Inflammatory macrophage (primary cell): ENCODE results near the gene CAMTA1.

Experiments
- DNase-seq, 2 donors: peaks; one replicate each; pipeline ENCODE4 v3.0.0-alpha.2; 2020 to 2022

CAMTA1 gene

DNA sequence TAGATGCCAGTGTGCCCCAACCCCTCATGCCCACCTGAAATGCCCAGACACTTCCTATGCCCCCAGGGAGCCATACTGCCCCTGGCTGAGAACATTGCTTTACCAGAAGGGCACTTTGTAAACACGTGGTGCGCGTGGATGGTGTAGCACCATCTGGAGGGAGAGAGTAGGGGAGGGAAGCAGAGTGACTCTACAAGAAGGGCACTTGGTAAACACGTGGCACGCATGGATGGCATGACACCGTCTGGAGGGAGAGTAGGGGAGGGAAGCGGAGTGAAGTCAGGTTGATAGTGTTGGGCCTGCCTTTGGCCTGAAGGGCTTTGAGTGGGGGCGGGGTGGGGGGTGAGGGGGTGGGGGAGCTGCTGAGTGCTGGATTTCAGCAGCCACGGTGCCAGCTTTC lies 661.8 kb downstream of the CAMTA1 start:
- no peak for DNase-seq

DNA sequence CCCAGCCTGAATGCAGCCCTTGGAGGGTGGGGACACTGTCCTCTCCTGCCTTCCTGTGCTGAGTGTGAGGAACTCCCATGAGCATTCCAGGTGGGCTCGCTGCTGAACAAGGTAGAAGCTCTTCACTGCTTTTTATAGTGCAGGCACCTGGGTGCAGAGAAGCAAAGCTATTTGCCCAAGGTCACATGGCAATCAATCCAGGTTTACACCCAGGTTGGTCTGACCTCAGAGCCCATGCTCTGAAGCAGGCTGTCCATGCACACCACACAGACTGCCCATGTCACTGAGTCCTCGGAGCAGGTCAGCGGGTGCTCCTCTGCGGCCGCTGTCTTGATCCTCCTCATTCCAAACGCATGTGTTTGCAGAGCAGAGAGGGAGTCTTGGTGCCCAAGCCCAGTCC lies 662.5 kb downstream of the CAMTA1 start:
- DNase-seq, result no peak

DNA sequence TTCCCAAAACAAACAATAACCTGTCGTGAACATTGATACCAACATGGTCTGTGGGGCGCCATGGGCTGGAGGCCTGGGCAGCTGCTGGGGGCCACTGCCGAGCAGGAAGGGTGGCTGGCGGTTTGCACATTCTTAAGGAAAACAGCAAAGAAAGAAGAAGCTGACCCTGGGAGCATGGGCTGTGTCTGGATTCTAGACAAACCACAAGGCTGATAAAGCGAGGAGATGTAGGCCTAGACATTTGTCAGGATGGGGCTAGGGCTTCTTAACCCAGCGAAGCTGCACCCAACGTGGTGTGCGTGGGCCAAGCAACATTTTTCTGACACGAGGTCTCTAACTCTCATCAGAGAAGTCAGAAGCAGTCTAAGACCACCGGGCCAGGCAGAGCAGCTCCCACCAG lies 663.7 kb downstream of the CAMTA1 start:
- no peak for DNase-seq

DNA sequence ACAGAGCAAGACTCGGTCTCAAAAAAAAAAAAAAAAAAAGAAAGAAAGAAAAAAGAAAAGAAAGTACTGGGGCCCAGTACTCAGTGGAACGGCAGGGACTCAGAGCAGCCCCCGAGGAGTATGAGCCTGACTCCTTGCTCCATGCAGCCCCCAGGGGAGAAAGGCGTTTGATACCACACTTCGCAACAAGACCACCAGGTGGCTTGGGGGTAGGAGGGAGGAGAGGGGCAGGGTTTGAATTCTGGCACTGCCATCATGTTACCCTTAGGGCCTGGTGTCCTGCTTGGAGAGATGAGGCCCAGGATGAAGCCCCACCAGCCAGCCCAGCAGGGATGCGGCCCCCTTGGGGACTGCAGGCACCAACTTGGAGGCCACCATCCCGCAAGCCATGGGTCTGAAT lies 664.5 kb downstream of the CAMTA1 start:
- no peak for DNase-seq

DNA sequence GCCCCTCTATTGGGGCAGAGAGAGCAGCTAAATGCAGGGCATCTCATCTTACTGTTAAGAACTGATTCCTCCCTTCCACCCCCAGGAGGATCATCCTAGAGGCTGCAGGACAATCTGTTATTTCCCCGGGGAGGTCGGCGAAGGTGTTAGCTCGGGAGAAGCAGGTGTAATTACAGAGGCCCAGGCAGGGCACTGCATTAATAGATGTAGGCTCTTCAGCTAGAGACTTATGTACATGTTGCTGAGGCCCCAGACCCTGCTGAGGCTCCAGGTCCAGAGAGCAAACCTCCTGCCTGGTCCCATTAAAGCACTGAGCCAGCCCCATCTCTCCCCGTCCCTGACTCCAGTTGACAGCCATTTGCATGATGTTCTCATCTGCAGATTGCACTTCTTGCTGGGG lies 665.6 kb downstream of the CAMTA1 start:
- DNase-seq, result no peak

DNA sequence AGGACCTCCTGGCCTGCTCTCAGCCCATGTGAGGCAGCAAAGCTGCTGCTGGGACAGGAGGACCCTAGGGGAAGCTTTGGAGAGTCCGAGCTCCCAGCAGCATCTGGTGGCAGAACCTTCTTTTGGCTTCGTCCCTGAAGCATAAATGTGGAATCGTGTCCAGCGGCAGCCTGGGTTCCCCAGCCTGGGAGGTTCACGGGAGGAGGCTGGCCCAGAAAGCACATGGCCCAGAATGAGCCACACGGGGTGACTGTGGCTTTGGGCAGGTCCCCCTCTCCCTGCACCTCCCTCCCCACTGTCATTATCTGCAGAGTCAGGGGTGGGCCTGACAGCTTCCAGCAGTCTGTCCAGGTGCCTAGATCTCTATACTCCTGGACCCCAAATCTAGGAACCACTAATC lies 667.8 kb downstream of the CAMTA1 start:
- DNase-seq, result no peak

DNA sequence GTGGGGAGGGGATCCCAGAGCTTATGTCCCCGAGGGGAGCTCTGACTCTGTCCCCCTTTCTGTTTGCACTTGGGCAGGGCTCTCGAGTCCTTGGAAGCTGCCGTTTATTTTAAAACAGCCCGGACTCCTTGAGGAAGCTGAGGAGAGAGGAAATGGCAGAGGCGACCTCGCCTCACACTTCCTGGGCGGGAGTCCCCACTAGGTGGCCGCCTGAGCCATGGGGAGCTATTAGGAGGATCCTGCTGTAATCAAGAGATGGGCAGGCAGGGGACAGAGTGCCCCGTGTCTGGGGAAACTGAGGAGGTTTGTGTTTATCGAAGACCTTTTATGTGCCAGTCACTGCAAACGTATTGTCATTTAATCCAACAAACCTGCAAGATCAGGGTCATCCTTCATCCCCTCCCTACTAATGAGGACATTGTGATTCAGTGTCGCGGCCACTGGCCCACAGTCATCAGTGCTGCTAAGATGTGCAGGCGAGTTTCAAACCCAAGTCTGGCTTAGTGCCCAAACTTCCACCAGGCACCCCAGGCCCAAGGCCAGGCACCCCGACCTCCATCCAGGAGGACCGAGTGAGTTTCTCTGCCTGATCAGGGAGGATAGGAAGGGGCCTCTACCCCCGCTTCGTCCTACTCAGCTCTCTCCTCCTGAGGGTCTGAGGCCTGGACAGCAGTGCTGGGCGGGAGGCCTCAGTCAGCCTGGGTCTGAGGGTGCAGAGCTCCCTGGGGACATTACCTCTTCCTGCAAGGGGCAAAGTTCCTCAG lies 669.0 kb downstream of the CAMTA1 start:
- peak; percentile 19 to 60 for DNase-seq

DNA sequence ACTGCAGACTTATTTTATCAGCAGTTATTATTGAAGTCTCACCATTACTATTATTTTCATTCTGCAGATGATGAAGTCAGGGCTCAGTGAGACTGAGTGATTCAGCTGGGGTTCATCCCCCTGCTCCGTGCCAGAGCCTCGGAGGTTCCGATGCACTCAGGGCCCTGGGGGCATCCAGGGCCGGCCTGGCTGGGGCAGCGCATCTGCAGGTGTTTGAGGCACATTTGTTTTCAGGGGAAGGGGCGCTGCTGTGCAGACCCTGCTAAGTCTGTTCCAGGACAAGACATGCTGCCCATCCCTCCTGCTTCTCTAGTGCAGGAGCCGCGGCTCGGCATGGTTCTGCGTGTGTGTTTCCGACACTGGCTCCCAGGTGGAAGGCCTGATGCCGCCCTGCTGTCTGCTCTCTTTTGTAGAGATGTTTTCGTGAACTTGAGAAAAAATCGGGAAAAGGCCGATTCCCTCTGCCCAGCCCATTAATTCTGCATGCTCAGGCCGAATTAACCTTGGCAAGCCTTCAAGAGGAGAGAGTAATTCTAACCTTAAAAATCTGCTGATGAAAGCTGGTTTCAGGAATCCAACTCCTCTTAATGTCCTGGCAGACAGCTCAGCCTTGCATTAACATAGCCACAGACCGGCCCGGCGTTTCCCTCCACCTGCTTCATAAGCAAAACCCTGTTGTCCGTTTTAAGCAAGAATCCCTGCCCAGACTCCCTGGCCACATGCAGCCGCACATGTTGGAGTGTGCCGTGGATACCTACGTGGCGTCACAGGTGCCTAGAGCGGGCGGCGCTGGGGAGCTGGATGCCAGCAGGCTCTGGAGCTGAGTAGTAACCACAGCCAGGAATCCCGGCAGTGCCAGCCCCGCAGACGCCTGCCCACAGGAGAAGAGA lies 669.9 kb downstream of the CAMTA1 start:
- no peak for DNase-seq

DNA sequence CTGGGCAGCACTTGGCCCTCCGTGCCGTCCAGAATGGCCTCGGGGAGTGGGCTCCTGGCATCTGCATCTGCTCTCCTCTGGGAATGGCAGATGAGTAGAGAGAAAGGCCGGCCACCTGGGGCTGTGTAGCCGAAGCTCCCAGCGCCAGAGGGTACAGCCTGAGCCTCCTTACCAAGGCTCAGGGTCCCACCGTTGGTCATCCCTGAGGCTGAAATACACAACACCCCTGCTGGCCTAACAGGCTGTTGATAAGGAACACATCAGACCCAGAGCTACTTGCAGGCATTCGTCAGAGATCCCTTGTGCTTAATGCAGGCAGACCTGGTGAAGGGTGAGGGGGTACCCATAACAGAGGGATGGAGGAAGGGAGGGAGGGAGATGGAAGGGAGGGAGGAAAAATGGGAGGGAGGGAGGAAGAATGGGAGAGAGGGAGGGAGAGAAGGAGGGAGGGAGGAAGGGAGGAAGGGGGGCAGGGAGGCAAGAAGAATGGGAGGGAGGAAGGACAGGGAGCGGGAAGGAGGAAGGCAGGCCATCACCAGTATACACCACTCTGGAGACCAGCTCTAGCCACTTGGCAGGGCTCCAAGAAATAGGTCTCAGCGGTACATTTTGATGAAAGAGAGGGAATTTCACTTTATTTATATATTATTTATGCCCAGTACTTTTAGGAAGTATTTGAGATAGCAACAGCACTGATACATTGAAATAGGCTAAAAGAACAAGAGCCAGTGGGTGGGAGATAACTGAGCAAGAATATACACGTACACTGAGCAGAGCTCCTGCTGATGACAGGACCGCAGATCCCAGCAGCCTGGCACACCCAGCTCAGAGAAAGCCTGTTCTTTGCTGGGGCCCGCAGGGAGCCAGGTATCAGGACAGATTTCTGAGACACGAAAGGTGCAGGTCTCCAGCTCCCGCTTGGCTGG lies 670.8 kb downstream of the CAMTA1 start:
- no peak for DNase-seq

DNA sequence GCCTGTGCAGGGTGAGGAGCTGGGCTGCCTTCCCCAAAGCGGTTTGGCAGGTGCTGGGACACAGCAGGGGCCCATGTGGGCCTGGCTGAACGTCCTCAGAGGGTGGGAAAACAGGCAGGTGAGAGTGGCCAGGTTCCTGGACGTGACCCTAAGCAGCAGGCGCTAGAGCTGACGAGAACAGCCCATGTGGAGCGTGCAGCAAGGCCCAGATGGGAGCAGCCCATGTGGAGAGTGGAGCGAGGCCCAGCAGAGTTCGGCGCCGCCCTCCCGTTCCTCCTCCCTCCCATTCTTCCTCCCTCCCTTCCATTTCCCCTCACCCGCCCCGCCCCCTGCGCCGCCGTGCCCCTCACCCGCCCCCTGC lies 671.4 kb downstream of the CAMTA1 start:
- DNase-seq, result no peak

DNA sequence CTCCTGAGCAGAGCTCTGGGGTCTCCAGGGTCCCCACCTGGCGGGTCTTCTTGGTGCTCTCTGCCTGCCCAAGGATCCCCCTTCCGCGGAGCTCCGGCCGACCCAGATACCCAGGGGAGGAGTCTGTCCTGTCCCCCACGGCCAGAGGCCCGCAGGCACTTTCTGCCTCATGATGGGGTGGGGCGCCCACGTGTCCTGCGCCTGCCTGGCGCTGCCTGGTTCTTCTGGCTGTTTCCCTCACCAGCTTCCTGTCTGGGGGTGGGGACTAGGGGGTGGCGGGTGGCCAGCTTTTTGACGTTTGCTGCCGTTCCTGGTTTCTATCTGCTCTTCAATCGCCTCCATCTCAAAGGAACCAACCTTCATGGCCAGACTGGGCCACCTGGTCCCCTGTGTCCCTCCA lies 672.6 kb downstream of the CAMTA1 start:
- DNase-seq, result peak; percentile 19 to 38

DNA sequence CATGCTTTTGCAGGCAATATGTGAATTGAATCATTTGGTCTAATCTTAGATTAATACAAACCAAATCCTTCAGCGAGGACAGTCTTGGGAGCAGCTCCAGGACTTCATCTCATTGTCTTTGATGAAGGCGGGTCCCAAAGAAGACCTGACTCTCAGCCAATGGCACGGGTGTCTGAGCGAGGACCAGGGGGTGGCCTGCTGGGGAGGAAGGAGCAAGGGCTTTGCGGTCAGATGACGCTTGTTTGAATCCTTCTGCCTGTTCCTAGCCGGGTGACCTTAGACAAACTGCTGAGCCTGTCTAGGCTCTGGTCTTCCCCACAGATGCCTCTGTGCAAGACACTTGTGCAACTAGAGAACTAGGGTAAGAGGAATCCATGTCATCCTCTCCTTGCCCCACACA lies 673.7 kb downstream of the CAMTA1 start:
- no peak for DNase-seq

DNA sequence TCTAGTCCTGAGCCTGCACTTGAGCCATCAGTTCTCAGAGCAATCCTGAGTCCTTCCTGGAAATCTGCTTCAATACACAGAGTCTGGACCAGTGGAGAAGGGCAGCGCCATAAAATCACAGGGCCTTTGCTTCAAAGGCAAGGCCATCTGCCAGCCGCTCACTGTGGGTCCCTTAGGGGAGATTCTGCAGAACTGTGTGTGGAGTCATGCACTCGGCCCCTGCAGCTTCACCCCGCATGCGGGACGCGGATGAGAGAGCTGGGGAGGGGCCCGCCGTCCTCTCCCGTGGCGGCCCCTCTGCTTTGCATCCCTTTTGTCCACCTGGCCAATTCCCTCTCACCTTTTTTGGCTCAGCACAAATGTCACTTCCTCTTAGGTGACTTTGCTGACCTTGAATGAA lies 674.7 kb downstream of the CAMTA1 start:
- DNase-seq, result no peak

DNA sequence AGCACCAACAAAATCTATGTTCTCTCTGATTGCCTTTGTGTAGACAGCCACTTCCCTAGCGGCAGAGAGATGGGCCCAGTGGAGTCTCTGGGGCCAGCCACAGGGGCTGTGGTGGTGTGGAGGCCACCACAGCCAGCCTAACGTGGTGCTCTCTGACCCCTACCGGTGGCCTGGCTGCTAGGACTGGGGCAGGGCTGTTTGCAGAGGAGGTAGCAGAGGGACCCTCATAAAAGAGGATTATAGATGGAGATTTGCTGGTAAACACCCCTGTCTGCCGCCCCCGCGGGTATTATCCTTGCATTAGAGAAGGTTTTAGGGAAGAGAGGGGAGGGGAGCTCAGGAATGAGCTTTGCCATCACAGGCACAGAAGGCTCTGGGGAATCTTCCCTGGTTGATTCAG lies 675.6 kb downstream of the CAMTA1 start:
- no peak for DNase-seq

DNA sequence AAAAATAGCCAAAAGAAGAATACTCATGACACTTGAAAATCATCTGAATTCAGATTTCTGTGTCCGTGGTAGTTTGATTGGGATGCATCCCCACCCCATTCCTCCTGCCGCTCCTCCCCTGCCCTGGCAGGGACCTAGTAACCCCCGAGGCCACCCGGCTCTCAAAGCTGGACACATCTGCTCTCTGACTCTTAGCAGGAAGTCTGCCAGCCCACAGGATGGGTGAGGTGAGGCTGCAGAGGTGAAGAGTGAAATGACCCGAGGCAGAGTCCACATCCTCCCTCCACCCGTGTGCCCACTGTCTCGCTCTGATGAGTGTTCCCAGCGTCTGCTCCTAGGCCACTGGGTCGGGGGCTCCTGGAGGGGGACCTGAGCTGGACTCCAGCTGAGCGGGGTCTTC lies 677.4 kb downstream of the CAMTA1 start:
- no peak for DNase-seq

DNA sequence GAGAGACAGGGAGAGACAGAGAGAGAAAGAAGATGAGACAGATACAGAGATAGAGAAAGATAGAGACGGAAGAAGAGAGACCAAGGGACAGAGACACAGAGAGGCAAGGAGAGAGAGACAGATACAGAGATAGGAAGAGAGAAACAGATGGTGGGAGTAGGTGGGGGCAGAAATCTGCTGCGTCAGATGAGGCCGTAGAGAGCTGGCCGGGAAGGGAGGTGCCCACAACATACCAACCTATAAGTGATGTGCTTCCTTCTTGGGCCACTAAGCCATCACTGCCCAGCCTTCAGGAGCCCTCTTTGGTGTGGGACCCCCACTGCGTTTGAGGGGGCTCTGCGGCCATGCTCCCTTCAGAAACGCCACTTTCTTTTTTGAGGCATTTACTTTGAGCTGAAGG lies 678.3 kb downstream of the CAMTA1 start:
- no peak for DNase-seq

DNA sequence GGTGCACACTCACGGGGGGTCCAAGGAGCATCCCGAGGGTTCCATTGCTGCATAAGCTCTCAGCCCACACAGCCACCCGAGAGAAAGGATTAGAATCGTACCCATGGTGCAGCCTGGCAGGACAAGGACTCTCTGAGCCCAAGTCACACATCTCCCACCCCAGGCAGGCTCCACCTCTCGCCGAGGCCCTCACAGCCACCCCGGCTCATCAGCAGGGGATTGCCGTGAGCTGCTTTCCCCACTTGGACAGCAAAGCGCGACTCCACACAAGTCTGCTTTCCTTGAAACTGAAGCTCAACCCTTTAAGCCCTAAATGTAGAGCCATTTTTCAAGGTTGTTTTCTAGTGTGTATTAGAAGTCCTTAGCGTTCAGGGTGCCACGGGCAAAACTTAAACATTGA lies 679.5 kb downstream of the CAMTA1 start:
- DNase-seq, result no peak

DNA sequence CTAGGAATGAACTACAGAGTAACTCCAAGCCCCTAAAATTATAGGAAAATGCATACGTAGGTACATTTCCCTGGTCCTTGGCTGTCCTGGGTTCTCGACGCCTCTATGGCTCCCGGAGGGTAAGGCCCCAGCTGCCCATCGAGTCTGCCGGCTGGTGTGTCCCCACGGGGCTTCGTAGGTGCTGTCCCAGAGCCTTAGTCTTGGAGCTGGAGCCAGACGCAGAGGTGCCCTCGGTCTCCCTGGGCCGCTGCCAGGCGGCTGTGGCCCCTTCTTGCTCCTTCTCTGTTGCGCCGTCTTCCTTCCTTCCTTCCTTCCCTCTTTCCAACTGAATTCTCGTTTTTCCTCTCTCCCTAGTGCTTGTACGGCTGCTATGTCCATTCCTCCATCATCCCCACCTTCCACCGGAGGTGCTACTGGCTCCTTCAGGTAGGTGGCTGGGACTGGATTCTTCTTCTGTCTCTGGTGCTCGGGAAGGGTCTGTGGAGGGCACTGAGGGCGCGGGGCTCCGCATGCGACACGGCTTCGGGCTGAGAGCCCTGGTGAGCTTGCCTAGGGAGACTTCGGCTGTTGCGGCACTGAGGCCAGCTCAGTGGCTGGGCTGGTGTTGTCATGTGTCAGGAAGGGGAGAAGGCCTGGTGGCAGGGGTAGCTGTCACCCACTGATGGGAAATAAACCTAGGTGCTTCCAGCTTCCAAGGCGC lies 682.4 kb downstream of the CAMTA1 start:
- DNase-seq, result no peak

DNA sequence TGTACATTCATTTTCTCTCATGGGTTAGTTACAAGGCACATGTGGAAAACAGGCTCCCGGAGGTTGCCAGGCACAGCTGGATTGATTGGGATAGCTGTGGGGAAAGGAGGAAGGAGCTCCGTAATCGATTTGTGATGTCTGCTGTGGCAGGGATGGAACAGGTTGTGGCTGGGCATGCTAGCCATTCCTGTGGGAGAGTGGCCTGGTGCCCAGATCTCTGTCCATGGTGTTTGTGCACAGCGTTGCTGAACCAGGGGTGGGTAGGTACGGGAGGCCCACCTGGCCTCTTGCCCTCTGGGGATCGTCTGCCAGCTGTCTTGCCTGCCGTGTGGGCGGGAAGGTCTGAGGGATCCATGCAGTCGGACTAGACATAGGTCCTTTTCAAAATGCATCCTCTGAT lies 683.0 kb downstream of the CAMTA1 start:
- DNase-seq, result no peak

DNA sequence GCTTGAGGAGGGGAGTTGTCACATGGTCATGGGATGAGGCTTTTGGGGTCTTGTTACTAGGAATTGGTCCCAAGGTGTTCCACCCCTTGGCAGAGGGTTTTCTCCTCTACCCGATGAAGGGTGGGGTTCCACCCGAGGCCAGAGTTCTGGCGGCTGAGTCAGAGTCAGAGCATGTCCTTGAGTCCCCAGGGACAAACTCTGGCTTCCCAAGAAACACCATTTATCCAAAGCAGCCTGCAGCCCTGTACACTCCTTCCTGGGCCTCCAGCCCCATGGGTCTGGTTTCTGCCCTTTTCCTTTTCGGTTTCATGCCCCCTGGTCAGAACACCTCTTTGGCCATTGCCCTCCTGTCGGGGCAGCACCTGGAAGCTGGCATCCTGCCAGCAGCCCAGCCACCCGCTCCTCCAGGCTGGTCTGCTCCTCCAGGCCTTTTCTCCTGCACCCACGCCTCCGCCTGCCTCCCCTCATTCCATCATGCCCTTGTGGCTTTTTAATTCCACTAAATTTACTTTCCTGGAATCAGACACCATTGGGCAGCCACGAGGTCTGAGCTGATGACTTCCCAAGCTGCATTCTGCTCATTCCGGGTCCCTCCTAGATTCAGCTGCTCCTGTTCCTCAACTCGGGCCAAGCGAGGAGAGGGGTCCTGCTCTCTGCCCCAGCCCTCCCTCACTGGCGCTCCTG lies 684.1 kb downstream of the CAMTA1 start:
- DNase-seq, result no peak

DNA sequence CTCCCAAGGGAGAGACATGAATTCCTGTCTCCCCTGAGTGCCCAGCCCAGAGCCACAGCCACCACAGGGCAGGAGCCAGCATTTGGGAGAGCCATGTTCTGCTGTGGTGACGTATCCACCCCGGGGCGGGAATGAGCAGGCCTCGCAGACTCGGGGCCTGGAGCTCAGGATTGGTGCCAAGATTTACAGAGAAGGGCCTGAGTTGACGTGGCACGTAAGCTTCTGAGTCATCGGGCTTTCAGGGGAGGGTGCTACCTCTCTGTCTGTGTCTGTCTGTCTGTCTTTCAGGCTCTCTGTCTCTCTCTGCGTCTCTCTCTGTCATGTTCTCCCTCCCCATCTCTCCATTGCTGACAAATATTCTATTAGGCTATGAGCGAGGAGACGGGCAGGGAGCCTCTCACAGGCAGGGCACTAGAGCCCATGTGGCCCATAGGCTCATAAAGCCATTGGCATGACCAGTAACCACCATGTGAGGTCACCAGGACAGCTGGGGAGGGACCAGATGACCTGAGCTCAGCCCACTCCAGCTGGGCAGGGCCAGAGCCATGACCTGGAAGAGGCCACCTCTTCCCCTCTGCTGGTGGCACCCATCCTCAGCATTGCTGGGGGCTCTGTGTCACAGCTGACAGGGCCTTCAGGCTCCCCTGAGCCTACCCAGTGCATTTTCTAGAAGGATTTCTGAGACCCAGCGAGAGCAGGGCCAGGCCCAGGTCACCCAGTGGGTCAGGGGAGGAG lies 685.8 kb downstream of the CAMTA1 start:
- DNase-seq, result peak in 1 of 2 donors; percentile 7
